ENCODE measurements around the gene ABR.

Gene ABR

DNA sequence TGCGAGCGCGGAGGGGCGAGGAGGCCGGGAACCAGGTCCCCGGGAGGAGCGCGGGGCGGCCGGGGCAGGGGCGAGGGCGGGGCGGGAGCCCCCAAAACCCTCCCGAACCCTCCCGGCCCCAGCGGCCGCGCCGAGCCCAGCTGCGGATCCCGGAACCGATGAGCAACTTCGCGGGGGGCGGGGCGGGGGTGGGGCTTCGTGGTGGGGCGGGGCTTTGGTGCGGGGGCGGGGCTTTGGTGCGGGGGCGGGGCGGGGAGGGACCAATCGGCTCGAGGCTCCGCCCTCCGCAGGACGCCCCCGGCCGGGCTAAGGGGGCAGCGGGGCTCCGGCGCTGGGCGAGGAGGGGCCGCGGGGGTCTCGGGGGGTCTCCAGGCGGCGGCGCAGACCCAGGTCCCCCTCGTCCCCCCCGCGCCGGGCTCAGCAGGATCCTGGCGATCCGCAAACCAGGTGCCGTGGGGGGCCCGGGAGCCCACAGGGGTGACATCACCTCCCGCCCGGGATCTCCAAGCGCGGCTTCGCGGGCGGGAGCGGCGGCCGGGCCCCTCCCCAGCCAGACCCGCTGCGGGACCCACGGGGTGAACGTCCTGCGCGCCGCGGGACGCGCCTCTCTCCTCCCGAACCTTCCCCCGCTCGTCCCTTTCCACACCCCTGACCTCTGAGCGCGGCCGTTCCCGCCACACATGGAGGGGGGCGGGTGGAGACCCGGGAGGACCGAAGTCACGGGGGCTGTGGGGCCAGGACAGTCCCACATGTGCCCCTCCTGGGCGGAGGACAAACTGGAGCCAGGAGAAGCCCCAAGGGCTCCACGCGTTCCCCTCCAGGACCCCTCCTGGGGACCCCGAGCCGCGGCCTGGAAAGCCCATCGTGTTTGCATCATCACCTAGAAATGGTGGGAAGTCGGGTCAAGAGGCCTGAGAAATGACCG is at the start of gene ABR:
Gene ABR (minus strand): TSS at position 164 of the 925 bp plus-strand sequence. CDS start 254 bp downstream, outside the sequence.
- DNase-seq: peak in 23 of 56 donors; percentile 17 to 80 (median 52)

DNA sequence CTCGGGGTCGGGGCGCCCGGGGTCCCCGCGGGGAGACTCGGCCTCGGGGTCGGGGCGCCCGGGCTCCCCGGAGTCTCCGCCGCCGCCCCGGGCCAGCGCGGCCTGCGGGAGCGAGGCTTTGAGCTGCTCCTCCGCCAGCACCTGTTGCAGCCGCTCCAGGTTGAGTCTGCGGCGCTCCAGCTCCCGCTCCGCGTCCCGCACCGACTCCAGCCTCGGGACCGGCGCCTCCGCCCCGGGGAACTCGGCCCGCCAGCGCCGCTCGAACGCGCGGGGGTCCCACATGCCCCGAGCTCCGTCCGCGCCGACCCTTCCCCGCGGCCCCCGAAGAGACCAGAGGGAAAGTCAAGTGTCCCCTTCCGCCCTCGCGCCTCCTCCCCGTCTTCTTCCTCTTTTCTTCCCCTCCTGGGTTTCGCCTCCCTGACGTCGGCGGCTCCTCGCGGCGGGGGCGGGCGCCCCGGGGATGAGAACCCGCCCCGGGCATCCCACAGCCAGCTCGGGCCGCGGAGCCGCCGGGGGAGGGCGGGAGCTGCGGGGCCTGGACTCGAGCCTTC is 49.6 kb upstream of the ABR start:
- DNase-seq: peak in 19 of 56 donors; percentile 6 to 54 (median 14)

DNA sequence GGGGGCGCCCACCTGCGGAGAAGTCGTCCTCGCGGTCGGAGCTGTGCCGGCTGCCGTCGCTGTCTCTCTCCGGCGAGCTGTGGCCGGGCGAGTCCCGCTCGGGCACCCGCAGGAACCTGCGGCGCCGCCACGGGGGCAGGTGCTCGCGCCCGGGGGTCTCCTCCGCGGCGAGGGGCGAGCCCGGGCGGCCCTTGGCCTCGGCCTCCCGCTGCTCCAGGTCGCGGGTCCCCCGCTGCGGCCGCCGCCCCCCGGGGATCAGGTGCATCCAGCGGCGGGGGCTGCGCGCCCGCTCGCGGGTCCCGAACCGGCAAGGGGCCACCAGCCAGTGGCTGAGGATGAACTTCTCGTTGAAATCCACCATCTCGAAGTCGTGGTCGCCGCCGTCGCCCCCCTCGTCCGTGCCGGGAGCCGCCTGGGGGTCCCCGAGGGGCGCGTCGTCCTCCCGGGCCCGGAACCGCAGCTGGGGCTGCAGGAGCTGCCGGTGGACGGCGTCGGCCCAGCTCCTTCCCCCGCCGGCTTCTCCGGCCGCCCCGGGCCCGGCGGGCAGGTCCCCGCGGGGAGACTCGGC is 49.1 kb upstream of the ABR start:
- DNase-seq: no peak

GRCh38 chr17:1227917-1228780 is 48.4 kb upstream of the ABR start:
- DNase-seq: peak in 3 of 56 donors; percentile 9 to 25 (median 15)

GRCh38 chr17:1227365-1227764 is 47.6 kb upstream of the ABR start:
- DNase-seq: no peak

DNA sequence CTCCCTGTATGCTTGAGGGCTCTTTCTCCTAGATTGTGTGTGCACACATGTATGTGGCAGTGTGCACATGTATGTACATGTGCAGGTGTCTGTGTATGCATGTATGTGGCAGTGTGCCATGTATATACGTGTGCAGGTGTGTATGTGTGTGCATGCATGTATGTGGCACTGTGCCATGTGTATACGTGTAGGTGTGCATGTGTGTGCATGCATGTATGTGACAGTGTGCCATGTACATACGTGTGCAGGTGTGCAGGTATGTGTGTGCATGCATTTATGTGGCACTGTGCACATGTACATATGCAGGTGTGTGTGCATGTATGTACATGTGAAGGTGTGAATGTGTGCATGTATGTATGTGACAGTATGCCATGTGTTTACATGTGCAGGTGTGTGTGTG is 46.5 kb upstream of the ABR start:
- DNase-seq: no peak

DNA sequence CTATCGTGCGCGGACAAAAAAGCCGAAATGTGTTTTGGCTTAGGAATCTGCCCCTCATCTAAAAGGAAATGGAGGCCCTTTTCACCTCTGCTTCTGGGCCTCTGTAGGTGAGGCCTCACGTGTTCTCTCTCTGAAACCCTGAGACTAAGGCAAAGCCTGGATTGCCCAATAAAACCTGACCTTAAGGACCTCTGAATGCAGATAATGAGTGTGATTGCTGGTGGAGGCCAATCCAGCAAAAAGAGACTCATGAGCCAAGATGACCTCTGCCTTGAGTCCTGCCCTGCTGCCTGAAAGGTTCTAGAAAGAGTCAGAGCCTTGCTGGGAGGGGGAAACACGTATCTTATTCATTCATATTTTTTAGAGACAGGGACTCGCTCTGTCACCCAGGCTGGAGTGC is 44.5 kb upstream of the ABR start:
- no peak for DNase-seq

GRCh38 chr17:1223662-1224061 is 43.9 kb upstream of the ABR start:
- DNase-seq: no peak

GRCh38 chr17:1222321-1222720 is 42.5 kb upstream of the ABR start:
- no peak for DNase-seq

GRCh38 chr17:1221209-1221608 is 41.4 kb upstream of the ABR start:
- no peak for DNase-seq

GRCh38 chr17:1220346-1220745 is 40.6 kb upstream of the ABR start:
- no peak for DNase-seq

GRCh38 chr17:1217089-1217385 is 37.3 kb upstream of the ABR start:
- no peak for DNase-seq

DNA sequence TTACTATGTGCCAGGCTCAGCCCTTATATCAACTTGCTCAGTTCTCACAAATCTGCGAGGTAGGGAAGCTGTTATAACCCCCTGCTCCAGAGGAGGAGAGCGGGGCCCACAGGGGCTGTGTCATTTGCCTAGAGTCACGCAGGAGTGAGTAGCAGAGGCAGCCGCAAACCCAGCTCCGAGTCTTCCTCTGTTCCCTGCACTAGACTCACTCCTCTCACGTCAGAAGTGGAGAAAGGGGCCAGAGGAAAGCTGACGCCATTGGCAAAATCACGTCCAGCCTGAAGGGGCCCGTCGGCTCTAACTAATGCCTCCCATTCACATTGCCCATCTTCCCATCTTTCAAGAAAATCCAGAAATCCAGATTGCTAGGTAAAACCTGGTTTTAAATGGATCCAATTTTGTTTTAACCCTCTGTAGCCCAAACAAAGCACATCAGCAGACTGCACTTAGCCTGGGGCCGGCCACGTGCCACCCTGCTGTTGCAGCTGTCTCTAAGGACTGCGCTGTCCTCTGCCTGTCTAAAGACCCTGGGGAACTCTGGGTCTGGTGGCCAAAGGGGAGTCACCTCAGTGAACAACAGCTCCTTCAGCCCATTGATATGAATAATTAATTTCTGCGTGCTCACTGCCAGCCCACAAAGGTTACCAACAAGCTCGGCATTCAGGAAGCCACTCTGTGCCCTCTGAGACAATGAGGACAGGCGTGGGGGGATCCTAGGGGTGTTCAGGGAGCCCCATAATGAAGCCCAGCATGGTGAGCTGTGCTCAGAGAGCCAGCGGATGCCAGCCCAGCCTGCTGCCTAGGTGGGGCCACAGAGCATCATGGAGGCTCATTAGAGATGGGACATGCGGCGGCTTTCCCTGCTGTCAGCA is 36.7 kb upstream of the ABR start:
- no peak for DNase-seq

- DNase-seq: no peak
Observed at GRCh38 chr17:1212946-1213345, 33.2 kb upstream of the ABR start.

- DNase-seq: no peak
Observed at GRCh38 chr17:1211287-1211686, 31.5 kb upstream of the ABR start.

DNA sequence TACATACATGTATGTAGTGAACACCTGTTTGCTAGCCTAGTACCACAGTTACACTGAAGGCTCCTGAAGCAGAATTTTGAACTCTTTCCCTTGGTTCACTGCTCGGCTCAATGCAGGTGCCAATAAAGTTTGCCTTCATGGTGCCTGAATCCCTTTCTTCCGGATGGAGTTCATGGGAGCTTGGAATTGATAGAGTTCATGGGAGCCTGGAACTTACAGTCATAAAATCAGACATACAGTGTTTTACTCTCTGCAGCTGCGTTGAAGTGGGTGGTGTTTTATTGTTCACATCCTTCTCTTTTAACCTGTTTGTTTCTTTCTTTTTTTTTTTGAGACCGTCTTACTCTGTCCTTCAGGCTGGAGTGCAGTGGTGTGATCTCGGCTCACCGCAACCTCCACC is 29.2 kb upstream of the ABR start:
- DNase-seq: no peak

- peak in 1 of 56 donors; percentile 33 for DNase-seq
Observed at GRCh38 chr17:1206026-1206777, 26.4 kb upstream of the ABR start.

- DNase-seq: no peak
Observed at GRCh38 chr17:1203967-1204291, 24.1 kb upstream of the ABR start.

GRCh38 chr17:1203111-1203966 is 23.6 kb upstream of the ABR start:
- DNase-seq: peak in 12 of 56 donors; percentile 14 to 77 (median 38)
